LNCaP clone FGC (cell line): ENCODE data around the gene ATP12A.

Source experiments
- DNase-seq: peaks from one replicate; pipeline ENCODE4 v3.0.0-alpha.2; 2011; ENCODE audit warnings: low read depth
- H3K4me3 ChIP-seq: 2 replicates; pipeline ENCODE4 v1.5.1; 2011; ENCODE audit warnings: mild to moderate bottlenecking, low read depth, low read length, control low read depth
- CTCF ChIP-seq: IDR thresholded peaks from 2 replicates; pipeline ENCODE4 v1.5.1; 2012; ENCODE audit warnings: mild to moderate bottlenecking; ENCODE audit not compliant: control insufficient read depth, insufficient read depth; ENCODE audit errors: extremely low read depth

ATP12A gene

GRCh38 chr13:24679686-24680085, 522 bp upstream of the ATP12A start:
- TF ChIP-seq CTCF: no peak
- no peak for DNase-seq
- peak overlapping the region; percentile 52 for H3K4me3 ChIP-seq

- no peak for TF ChIP-seq CTCF
- no peak for DNase-seq
- H3K4me3 ChIP-seq: peak overlapping the region; percentile 52
Observed at GRCh38 chr13:24680921-24681604, 855 bp downstream of the ATP12A start.

GRCh38 chr13:24681930-24682329, 1.7 kb downstream of the ATP12A start:
- no peak for TF ChIP-seq CTCF
- no peak overlapping the region for H3K4me3 ChIP-seq
- DNase-seq: no peak

GRCh38 chr13:24682353-24682752, 2.1 kb downstream of the ATP12A start:
- H3K4me3 ChIP-seq: no peak overlapping the region
- no peak for TF ChIP-seq CTCF
- no peak for DNase-seq

- no peak for TF ChIP-seq CTCF
- H3K4me3 ChIP-seq: no peak overlapping the region
- DNase-seq: no peak
Observed at GRCh38 chr13:24683351-24683750, 3.1 kb downstream of the ATP12A start.

- no peak overlapping the region for H3K4me3 ChIP-seq
- no peak for DNase-seq
- peak; percentile 72 for TF ChIP-seq CTCF
Observed at GRCh38 chr13:24683838-24684599, 3.8 kb downstream of the ATP12A start.
